ENCODE results near the gene SYNE1.

- TF ChIP-seq CTCF (IDR thresholded peaks at IDR 0.05; ENCODE audit: poor library complexity, severe bottlenecking): no peak
- TF ChIP-seq EP300 (conservative IDR thresholded peaks at IDR 0.05; ENCODE audit: poor library complexity, severe bottlenecking): no peak
- no peak for TF ChIP-seq RAD21 (conservative IDR thresholded peaks at IDR 0.05)
- no peak for TF ChIP-seq SMC3 (conservative IDR thresholded peaks at IDR 0.05; ENCODE audit: poor library complexity)
- TF ChIP-seq POLR2AphosphoS5 (IDR thresholded peaks at IDR 0.05): no peak
- no peak for TF ChIP-seq TAF1 (IDR thresholded peaks at IDR 0.05; ENCODE audit: low read depth)
- no peak for TF ChIP-seq EZH2 (IDR thresholded peaks at IDR 0.05; ENCODE audit: borderline replicate concordance, insufficient read depth, low read length, poor library complexity, severe bottlenecking)
- TF ChIP-seq REST (IDR thresholded peaks at IDR 0.05; ENCODE audit: borderline replicate concordance): no peak
- TF ChIP-seq MXI1 (conservative IDR thresholded peaks at IDR 0.05; ENCODE audit: poor library complexity, severe bottlenecking): no peak
These were observed 210.9 kb downstream of the SYNE1 start for GRCh38 chr6:152426276-152426675.
